Stimulated activated naive B cell treated with anti-CD40 and anti-IgM and Interleukin-4, amounts not matched to agents 10 μg/mL and 1 μg/mL and 100 μg/mL, for 72 hours (primary cell): Measurements from ENCODE around the gene LY86.
A peak's percentile ranks its signal among the peaks of the same experiment; 100 is the strongest.

Source experiments
- ATAC-seq, 2 donors: fragments of 150-1000 bp; cut with Tn5 transposase; replicated peaks; 2 replicates each; pipeline ENCODE4 v1.10.0; 2021; ENCODE audit warnings: moderate library complexity in 1 of 2
- DNase-seq: peaks from one replicate; pipeline ENCODE4 v3.0.0; 2021
- H3K27ac Mint-ChIP-seq: one replicate; pipeline ENCODE4 v1.8.0; 2022; ENCODE audit warnings: mild to moderate bottlenecking, mixed read lengths
- H3K27me3 Mint-ChIP-seq, 2 donors: one replicate each; pipeline ENCODE4 v1.8.0; 2022; ENCODE audit warnings: mixed read lengths in 2 of 2
- H3K36me3 Mint-ChIP-seq, 2 donors: one replicate each; pipeline ENCODE4 v1.8.0; 2022; ENCODE audit warnings: mixed read lengths in 2 of 2, mild to moderate bottlenecking in 1 of 2
- H3K4me1 Mint-ChIP-seq, 2 donors: one replicate each; pipeline ENCODE4 v1.8.0; 2022; ENCODE audit warnings: mixed read lengths in 2 of 2, mild to moderate bottlenecking in 1 of 2
- H3K4me3 Mint-ChIP-seq, 2 donors: one replicate each; pipeline ENCODE4 v1.8.0; 2022; ENCODE audit warnings: mild to moderate bottlenecking in 2 of 2, mixed read lengths in 2 of 2, moderate library complexity in 1 of 2
- H3K9me3 Mint-ChIP-seq, 2 donors: one replicate each; pipeline ENCODE4 v1.8.0; 2022; ENCODE audit warnings: mixed read lengths in 2 of 2, mild to moderate bottlenecking in 1 of 2

LY86 gene

GRCh38 chr6:6688283-6688682, 99.8 kb downstream of the LY86 start:
- ATAC-seq (no peak), DNase-seq (no peak)

GRCh38 chr6:6688951-6689350, 100.4 kb downstream of the LY86 start:
- no peak for DNase-seq
- Mint-ChIP-seq H3K4me3 (no peak overlapping the region), H3K9me3 (peaks cover 7% of the 10 kb centered on the region in 2 donors), H3K27ac (no peak overlapping the region), H3K4me1 (peaks cover 6 to 8% of the 10 kb centered on the region in 2 donors), H3K27me3 (no peaks in the 10 kb centered on the region), H3K36me3 (peaks cover 3 to 8% of the 10 kb centered on the region in 2 donors)
- no peak for ATAC-seq

More at GRCh38 chr6:6688283-6688682, 99.8 kb downstream of the LY86 start:
- peaks cover 0 to under 1% of the 10 kb centered on the region in 2 donors for H3K27me3 Mint-ChIP-seq
- H3K4me1 Mint-ChIP-seq: peaks cover 6 to 8% of the 10 kb centered on the region in 2 donors
- H3K36me3 Mint-ChIP-seq: peaks cover 3 to 8% of the 10 kb centered on the region in 2 donors
- no peak overlapping the region for H3K4me3 Mint-ChIP-seq
- no peak overlapping the region for H3K27ac Mint-ChIP-seq
- H3K9me3 Mint-ChIP-seq: peaks cover 7% of the 10 kb centered on the region in 2 donors

GRCh38 chr6:6689400-6690143, 101.1 kb downstream of the LY86 start:
- Mint-ChIP-seq H3K9me3 (peaks cover 7% of the 10 kb centered on the region in 2 donors), H3K4me3 (no peak overlapping the region), H3K27me3 (peaks cover 0 to 6% of the 10 kb centered on the region in 2 donors), H3K4me1 (peaks cover 6% of the 10 kb centered on the region in 2 donors), H3K27ac (no peak overlapping the region), H3K36me3 (peaks cover 3 to 8% of the 10 kb centered on the region in 2 donors)
- ATAC-seq (no peak), DNase-seq (no peak)

GRCh38 chr6:6690144-6690483, 101.6 kb downstream of the LY86 start:
- Mint-ChIP-seq H3K4me1 (peaks cover 4 to 6% of the 10 kb centered on the region in 2 donors), H3K27me3 (peaks cover 4 to 11% of the 10 kb centered on the region in 2 donors), H3K36me3 (peaks cover 3 to 8% of the 10 kb centered on the region in 2 donors), H3K9me3 (peaks cover 7% of the 10 kb centered on the region in 2 donors), H3K4me3 (no peak overlapping the region), H3K27ac (no peak overlapping the region)
- ATAC-seq (no peak), DNase-seq (no peak)

- H3K4me3 Mint-ChIP-seq: no peak overlapping the region
- H3K4me1 Mint-ChIP-seq: no peaks in the 10 kb centered on the region
- H3K27me3 Mint-ChIP-seq: peaks cover 18 to 29% of the 10 kb centered on the region in 2 donors
- DNase-seq (no peak), ATAC-seq (no peak)
- H3K36me3 Mint-ChIP-seq: peaks cover 0 to 8% of the 10 kb centered on the region in 2 donors
- peaks cover 7% of the 10 kb centered on the region in 2 donors for H3K9me3 Mint-ChIP-seq
- H3K27ac Mint-ChIP-seq: no peak overlapping the region
Measured at GRCh38 chr6:6694368-6694780, 105.9 kb downstream of the LY86 start.

- H3K4me3 Mint-ChIP-seq: no peak overlapping the region
- no peaks in the 10 kb centered on the region for H3K4me1 Mint-ChIP-seq
- peaks cover 23 to 29% of the 10 kb centered on the region in 2 donors for H3K27me3 Mint-ChIP-seq
- peaks cover 7% of the 10 kb centered on the region in 2 donors for H3K9me3 Mint-ChIP-seq
- peak overlapping the region; percentile 73 for H3K27ac Mint-ChIP-seq
- DNase-seq: no peak
- ATAC-seq: no peak
- peaks cover 0 to 8% of the 10 kb centered on the region in 2 donors for H3K36me3 Mint-ChIP-seq
Measured at GRCh38 chr6:6694825-6695624, 106.5 kb downstream of the LY86 start.

GRCh38 chr6:6695625-6696276, 107.2 kb downstream of the LY86 start:
- Mint-ChIP-seq H3K4me1 (no peaks in the 10 kb centered on the region), H3K36me3 (peaks cover 0 to 8% of the 10 kb centered on the region in 2 donors), H3K27me3 (peaks cover 28 to 29% of the 10 kb centered on the region in 2 donors), H3K4me3 (no peak overlapping the region), H3K27ac (no peak overlapping the region), H3K9me3 (peaks cover 7% of the 10 kb centered on the region in 2 donors)
- no peak for DNase-seq
- no peak for ATAC-seq

GRCh38 chr6:6696867-6697531, 108.5 kb downstream of the LY86 start:
- no peak overlapping the region for H3K27ac Mint-ChIP-seq
- H3K9me3 Mint-ChIP-seq: no peaks in the 10 kb centered on the region
- no peaks in the 10 kb centered on the region for H3K36me3 Mint-ChIP-seq
- ATAC-seq: peak in 1 of 2 donors; percentile 14
- H3K4me3 Mint-ChIP-seq: no peak overlapping the region
- no peak for DNase-seq
- H3K27me3 Mint-ChIP-seq: peaks cover 28 to 36% of the 10 kb centered on the region in 2 donors
- peaks cover 0 to 4% of the 10 kb centered on the region in 2 donors for H3K4me1 Mint-ChIP-seq

- Mint-ChIP-seq H3K36me3 (no peaks in the 10 kb centered on the region), H3K4me3 (no peak overlapping the region), H3K9me3 (no peaks in the 10 kb centered on the region), H3K4me1 (peaks cover 0 to 6% of the 10 kb centered on the region in 2 donors), H3K27ac (no peak overlapping the region), H3K27me3 (peaks cover 28 to 36% of the 10 kb centered on the region in 2 donors)
- ATAC-seq: no peak
- DNase-seq: no peak
Measured at GRCh38 chr6:6697620-6698019, 109.1 kb downstream of the LY86 start.

- Mint-ChIP-seq H3K27me3 (peaks cover 27 to 28% of the 10 kb centered on the region in 2 donors), H3K27ac (no peak overlapping the region), H3K9me3 (no peaks in the 10 kb centered on the region), H3K4me1 (peaks cover 2 to 6% of the 10 kb centered on the region in 2 donors), H3K4me3 (no peak overlapping the region), H3K36me3 (no peaks in the 10 kb centered on the region)
- DNase-seq (no peak), ATAC-seq (no peak)
Measured at GRCh38 chr6:6699741-6700367, 111.3 kb downstream of the LY86 start.

GRCh38 chr6:6700407-6701270, 112.1 kb downstream of the LY86 start:
- Mint-ChIP-seq H3K27ac (no peak overlapping the region), H3K36me3 (no peaks in the 10 kb centered on the region)

GRCh38 chr6:6701864-6702263, 113.3 kb downstream of the LY86 start:
- Mint-ChIP-seq H3K4me1 (peaks cover 2 to 6% of the 10 kb centered on the region in 2 donors), H3K9me3 (no peaks in the 10 kb centered on the region), H3K27me3 (peaks cover 10 to 13% of the 10 kb centered on the region in 2 donors), H3K27ac (no peak overlapping the region), H3K4me3 (no peak overlapping the region), H3K36me3 (no peaks in the 10 kb centered on the region)
- no peak for ATAC-seq
- no peak for DNase-seq

More at GRCh38 chr6:6700407-6701270, 112.1 kb downstream of the LY86 start:
- no peaks in the 10 kb centered on the region for H3K9me3 Mint-ChIP-seq
- DNase-seq: no peak
- H3K4me1 Mint-ChIP-seq: peaks cover 2 to 6% of the 10 kb centered on the region in 2 donors
- peaks cover 19 to 21% of the 10 kb centered on the region in 2 donors for H3K27me3 Mint-ChIP-seq
- ATAC-seq: no peak
- no peak overlapping the region for H3K4me3 Mint-ChIP-seq

- Mint-ChIP-seq H3K27ac (no peak overlapping the region), H3K4me3 (no peak overlapping the region), H3K9me3 (no peaks in the 10 kb centered on the region), H3K36me3 (no peaks in the 10 kb centered on the region), H3K27me3 (peaks cover 8 to 10% of the 10 kb centered on the region in 2 donors), H3K4me1 (peaks cover 2 to 6% of the 10 kb centered on the region in 2 donors)
- DNase-seq (no peak), ATAC-seq (no peak)
Measured at GRCh38 chr6:6703699-6704098, 115.2 kb downstream of the LY86 start.
